A549 (cell line): ENCODE measurements around the gene LONRF3.

Experiments used
- BHLHE40 ChIP-seq: IDR thresholded peaks from 2 replicates; pipeline ENCODE4 v1.6.1; 2012; ENCODE audit warnings: low read depth, low read length, inconsistent platforms
- CEBPB ChIP-seq, 2 experiments: fragments of >200 bp in 1 of 2; sonication (Bioruptor Twin) in 1 of 2; formaldehyde crosslinking in 1 of 2; IDR thresholded peaks; 2 replicates each; pipeline ENCODE4 v1.6.1; 2012 to 2016
- CTCF ChIP-seq: fragments of >200 bp; sonication (Bioruptor Twin); formaldehyde crosslinking; IDR thresholded peaks from 3 replicates; pipeline ENCODE4 v1.5.1; 2016
- NPAS2 ChIP-seq: fragments of 250-450 bp; sonication (Bioruptor Pico); IDR thresholded peaks from 2 replicates; pipeline ENCODE4 v1.8.0; 2022; ENCODE audit warnings: mild to moderate bottlenecking, moderate library complexity, borderline replicate concordance
- POLR2A ChIP-seq: IDR thresholded peaks from 2 replicates; pipeline ENCODE4 v1.6.1; 2012; ENCODE audit warnings: mild to moderate bottlenecking, low read length
- RAD21 ChIP-seq, 2 experiments: fragments of >200 bp in 1 of 2; sonication (Bioruptor Twin) in 1 of 2; formaldehyde crosslinking in 1 of 2; IDR thresholded peaks in 1 of 2; conservative IDR thresholded peaks in 1 of 2; 2 replicates in 1 of 2; 3 replicates in 1 of 2; pipeline ENCODE4 v1.6.1; 2012 to 2018; ENCODE audit warnings: inconsistent platforms in 1 of 2

- TF ChIP-seq CEBPB (IDR thresholded peaks at IDR 0.05) = no peak
- TF ChIP-seq RAD21 (conservative IDR thresholded peaks at IDR 0.05 in 1 of 2, IDR thresholded peaks at IDR 0.05 in 1 of 2) = no peak
- TF ChIP-seq POLR2A = no peak
- TF ChIP-seq NPAS2 (CRISPR knock-in tag) = no peak
- no peak for TF ChIP-seq CTCF
- TF ChIP-seq BHLHE40 = no peak
These were observed 2.9 kb upstream of the LONRF3 start for GRCh38 chrX:118971552-118971951.
